Loucy (cell line): Measurements from ENCODE around the gene CFAP126.
"Not testable (repeated sequence)": the region's sequence is repeated elsewhere in the genome, so short reads cannot be mapped to it uniquely, and the experiment has no call there.

Source experiments
- H2AFZ ChIP-seq: fragments of 200-600 bp; sonication (generic); 2 replicates; pipeline ENCODE4 v1.6.0; 2016; ENCODE audit warnings: antibody characterized with exemption, mild to moderate bottlenecking, low read length, moderate library complexity
- H3F3A ChIP-seq: fragments of 200-600 bp; 2 replicates; pipeline ENCODE4 v1.6.0; 2016; ENCODE audit warnings: antibody characterized with exemption, low read depth, mild to moderate bottlenecking
- H3K27me3 ChIP-seq: fragments of 200-600 bp; sonication (generic); 2 replicates; pipeline ENCODE4 v1.6.1; 2014; ENCODE audit warnings: low read length, mild to moderate bottlenecking; ENCODE audit not compliant: insufficient read depth, poor library complexity, severe bottlenecking
- H3K36me3 ChIP-seq: fragments of 200-600 bp; sonication (generic); 2 replicates; pipeline ENCODE4 v1.6.1; 2016; ENCODE audit warnings: low read length; ENCODE audit not compliant: insufficient read depth
- H3K4me1 ChIP-seq: fragments of 200-600 bp; sonication (generic); 2 replicates; pipeline ENCODE4 v1.5.1; 2014; ENCODE audit warnings: low read length, mild to moderate bottlenecking; ENCODE audit not compliant: insufficient read depth, poor library complexity, severe bottlenecking
- H3K4me2 ChIP-seq: fragments of 200-600 bp; sonication (generic); 2 replicates; pipeline ENCODE4 v1.6.0; 2014; ENCODE audit warnings: antibody characterized with exemption, low read length, low read depth, mild to moderate bottlenecking; ENCODE audit not compliant: poor library complexity, severe bottlenecking
- H3K4me3 ChIP-seq: fragments of 200-600 bp; sonication (generic); 2 replicates; pipeline ENCODE4 v1.5.1; 2014; ENCODE audit warnings: low read length, mild to moderate bottlenecking, mixed read lengths; ENCODE audit not compliant: poor library complexity, severe bottlenecking
- H3K79me2 ChIP-seq: fragments of 200-600 bp; sonication (generic); 2 replicates; pipeline ENCODE4 v1.6.1; 2014; ENCODE audit warnings: low read length; ENCODE audit not compliant: insufficient read depth
- H3K9ac ChIP-seq: fragments of 200-600 bp; sonication (generic); 2 replicates; pipeline ENCODE4 v1.6.0; 2014; ENCODE audit warnings: mild to moderate bottlenecking, low read depth, low read length, moderate library complexity; ENCODE audit not compliant: poor library complexity, severe bottlenecking
- H3K9me2 ChIP-seq: fragments of 200-600 bp; sonication (generic); replicated peaks from 2 replicates; pipeline ENCODE4 v1.6.1; 2016; ENCODE audit warnings: low read depth, low read length, mixed read lengths
- H3K9me3 ChIP-seq: fragments of 200-600 bp; sonication (generic); 2 replicates; pipeline ENCODE4 v1.6.1; 2014; ENCODE audit warnings: mild to moderate bottlenecking, antibody characterized with exemption, low read length, low read depth; ENCODE audit not compliant: insufficient read depth
- H4K20me1 ChIP-seq: fragments of 200-600 bp; sonication (generic); 2 replicates; pipeline ENCODE4 v1.6.0; 2014; ENCODE audit warnings: antibody characterized with exemption, low read length, mild to moderate bottlenecking; ENCODE audit not compliant: insufficient read depth, poor library complexity, severe bottlenecking
- CTCF ChIP-seq: fragments of 200-600 bp; sonication (generic); conservative IDR thresholded peaks from 2 replicates; pipeline ENCODE4 v1.5.1; 2014; ENCODE audit warnings: mild to moderate bottlenecking, antibody characterized with exemption, low read length
- EZH2phosphoT487 ChIP-seq: fragments of 200-600 bp; IDR thresholded peaks from 2 replicates; pipeline ENCODE4 v1.6.1; 2018; ENCODE audit warnings: antibody characterized with exemption, mild to moderate bottlenecking, moderate library complexity, borderline replicate concordance

Gene CFAP126

GRCh38 chr1:161367684-161368400 is at the start of gene CFAP126:
TSS of gene CFAP126 (minus strand) at chr1:161367876. CDS start at chr1:161367868, 8 bp downstream.
- TF ChIP-seq CTCF, result peak; percentile 58
- TF ChIP-seq EZH2phosphoT487, result no peak
- no peaks in the 10 kb centered on the region for H4K20me1 ChIP-seq
- no peaks in the 10 kb centered on the region for H3K27me3 ChIP-seq
- H3K9me2 ChIP-seq, result no peaks in the 10 kb centered on the region
- no peaks in the 10 kb centered on the region for H3K9me3 ChIP-seq
- H3K4me1 ChIP-seq, result no peaks in the 10 kb centered on the region
- no peaks in the 10 kb centered on the region for H3F3A ChIP-seq
- no peak within 1 kb of the TSS for H3K4me3 ChIP-seq
- no peak within 1 kb of the TSS for H3K9ac ChIP-seq
- no peak within 1 kb of the TSS for H3K4me2 ChIP-seq
- no peak within 1 kb of the TSS for H2AFZ ChIP-seq
- H3K79me2 ChIP-seq, result no peaks in the 10 kb centered on the region
- peaks cover 19% of the 10 kb centered on the region; the same call in 1 of the 2 replicates for H3K36me3 ChIP-seq

- H3K9me3 ChIP-seq, H3K36me3 ChIP-seq, H2AFZ ChIP-seq, H3K4me1 ChIP-seq, H3K27me3 ChIP-seq, H3K4me2 ChIP-seq, H3K9ac ChIP-seq, H3F3A ChIP-seq, H3K79me2 ChIP-seq, H4K20me1 ChIP-seq, H3K9me2 ChIP-seq, H3K4me3 ChIP-seq: not testable (repeated sequence)
These were observed 45.4 kb upstream of the CFAP126 start for GRCh38 chr1:161413050-161413449.

GRCh38 chr1:161410636-161410970 is 42.9 kb upstream of the CFAP126 start:
- H3F3A ChIP-seq, H3K4me1 ChIP-seq, H3K9ac ChIP-seq, H2AFZ ChIP-seq, H3K9me3 ChIP-seq, H3K4me3 ChIP-seq, H3K4me2 ChIP-seq, H3K9me2 ChIP-seq, H3K36me3 ChIP-seq, H4K20me1 ChIP-seq, H3K27me3 ChIP-seq, H3K79me2 ChIP-seq: not testable (repeated sequence)

- not testable (repeated sequence) for H3K4me1 ChIP-seq, H3K9ac ChIP-seq, H3K36me3 ChIP-seq, H3F3A ChIP-seq, H3K9me2 ChIP-seq, H2AFZ ChIP-seq, H3K27me3 ChIP-seq, H3K4me2 ChIP-seq, H3K9me3 ChIP-seq, H4K20me1 ChIP-seq, H3K4me3 ChIP-seq, H3K79me2 ChIP-seq
These were observed 42.4 kb upstream of the CFAP126 start for GRCh38 chr1:161409848-161410635.
